Glutamatergic neuron (in vitro differentiated cells): ENCODE results near the gene BABAM1. TPM values are rescaled to one million over a fixed set of nuclear protein-coding genes. Genes with fewer than 3 reads are reported as not detected.

Source experiments
- DNase-seq: peaks from one replicate; pipeline ENCODE4 v3.0.0; 2022
- H3K27ac Mint-ChIP-seq: one replicate; pipeline ENCODE4 v1.8.0; 2020; ENCODE audit warnings: mild to moderate bottlenecking, mixed read lengths, inconsistent platforms; ENCODE audit not compliant: unreplicated experiment
- H3K27me3 Mint-ChIP-seq: one replicate; pipeline ENCODE4 v1.8.0; 2020; ENCODE audit warnings: mild to moderate bottlenecking, moderate library complexity, mixed read lengths, inconsistent platforms; ENCODE audit not compliant: unreplicated experiment
- H3K36me3 Mint-ChIP-seq: one replicate; pipeline ENCODE4 v1.8.0; 2020; ENCODE audit warnings: mild to moderate bottlenecking, mixed read lengths, inconsistent platforms; ENCODE audit not compliant: unreplicated experiment
- H3K4me1 Mint-ChIP-seq: one replicate; pipeline ENCODE4 v1.8.0; 2020; ENCODE audit warnings: mild to moderate bottlenecking, low read depth, mixed read lengths, inconsistent platforms; ENCODE audit not compliant: unreplicated experiment
- H3K4me3 Mint-ChIP-seq: one replicate; pipeline ENCODE4 v1.8.0; 2020; ENCODE audit warnings: mild to moderate bottlenecking, mixed read lengths, inconsistent platforms; ENCODE audit not compliant: unreplicated experiment
- H3K9me3 Mint-ChIP-seq: one replicate; pipeline ENCODE4 v1.8.0; 2020; ENCODE audit warnings: mild to moderate bottlenecking, moderate library complexity, mixed read lengths, inconsistent platforms; ENCODE audit not compliant: unreplicated experiment
- CTCF ChIP-seq: fragments of 200-600 bp; sonication (generic); IDR thresholded peaks from one replicate; pipeline ENCODE4 v1.5.0; 2021; ENCODE audit not compliant: partially characterized antibody, unreplicated experiment
- total RNA-seq: library from RNA; stranded (reverse); fragmentation: NEBNext Ultra II Directional; extraction: Animal tissue kit (Norgen Biotek cat#: 25700); gene quantifications from one replicate; pipeline ENCODE4 v1.2.1, GENCODE V29; 2021; ENCODE audit not compliant: unreplicated experiment

BABAM1 gene
- total RNA-seq, 1 donor from 2014 or later = 85.7 TPM

GRCh38 chr19:17324357-17325114 lies 57.3 kb downstream of the BABAM1 start:
- TF ChIP-seq CTCF = no peak
- Mint-ChIP-seq H3K9me3 (peaks cover 12% of the 10 kb centered on the region), H3K4me3 (no peak overlapping the region), H3K27me3 (peaks cover 9% of the 10 kb centered on the region), H3K36me3 (no peaks in the 10 kb centered on the region), H3K4me1 (peaks cover 16% of the 10 kb centered on the region), H3K27ac (no peak overlapping the region)
- no peak for DNase-seq

GRCh38 chr19:17325133-17325532 lies 57.9 kb downstream of the BABAM1 start:
- no peak for TF ChIP-seq CTCF
- Mint-ChIP-seq H3K36me3 (no peaks in the 10 kb centered on the region), H3K27ac (no peak overlapping the region), H3K4me1 (peaks cover 14% of the 10 kb centered on the region), H3K4me3 (no peak overlapping the region), H3K27me3 (peaks cover 9% of the 10 kb centered on the region), H3K9me3 (peaks cover 10% of the 10 kb centered on the region)
- DNase-seq = no peak

- Mint-ChIP-seq H3K36me3 (no peaks in the 10 kb centered on the region), H3K27ac (peak overlapping the region; percentile 22), H3K4me1 (peaks cover 16% of the 10 kb centered on the region), H3K4me3 (no peak overlapping the region), H3K27me3 (peaks cover 11% of the 10 kb centered on the region), H3K9me3 (peaks cover 10% of the 10 kb centered on the region)
- no peak for TF ChIP-seq CTCF
- DNase-seq = no peak
These were observed 58.8 kb downstream of the BABAM1 start for GRCh38 chr19:17325881-17326594.

- Mint-ChIP-seq H3K4me1 (peaks cover 16% of the 10 kb centered on the region), H3K9me3 (peaks cover 10% of the 10 kb centered on the region), H3K27me3 (peaks cover 11% of the 10 kb centered on the region), H3K27ac (no peak overlapping the region), H3K36me3 (no peaks in the 10 kb centered on the region), H3K4me3 (no peak overlapping the region)
- DNase-seq = no peak
- TF ChIP-seq CTCF = no peak
These were observed 59.3 kb downstream of the BABAM1 start for GRCh38 chr19:17326595-17326966.
